Brain microvascular endothelial cell (primary cell): Measurements from ENCODE around the gene GLT8D2.

Experiments used
- DNase-seq: peaks from one replicate; pipeline ENCODE4 v3.0.0-alpha.2; 2020
- H3K27ac ChIP-seq: fragments of 250-450 bp; sonication (Bioruptor Pico); 2 replicates; pipeline ENCODE4 v1.5.1; 2020; ENCODE audit warnings: mild to moderate bottlenecking, moderate library complexity
- H3K27me3 ChIP-seq: fragments of 250-450 bp; sonication (Bioruptor Pico); replicated peaks from 2 replicates; pipeline ENCODE4 v1.5.1; 2020; ENCODE audit warnings: mild to moderate bottlenecking
- H3K36me3 ChIP-seq: fragments of 250-450 bp; sonication (Bioruptor Pico); replicated peaks from 2 replicates; pipeline ENCODE4 v1.5.1; 2020; ENCODE audit warnings: mild to moderate bottlenecking
- H3K4me3 ChIP-seq: 2 replicates; pipeline ENCODE4 v1.5.1; 2011; ENCODE audit warnings: low read depth, mild to moderate bottlenecking, control low read depth, low read length, moderate library complexity
- in situ Hi-C: cut with HindIII; loops from 2 replicates; pipeline ENCODE4 v1.10.0; 2017; ENCODE audit warnings: low sequenced_read_pairs, low pct_ligation_motif_present
- TF ChIP-seq, protein P1 (sequence below): IDR thresholded peaks from 2 replicates; pipeline ENCODE4 v1.5.1; 2011; ENCODE audit warnings: low read depth, mild to moderate bottlenecking, moderate library complexity, low read length, control low read depth, inconsistent platforms; ENCODE audit errors: missing control alignments

GLT8D2 gene

DNA sequence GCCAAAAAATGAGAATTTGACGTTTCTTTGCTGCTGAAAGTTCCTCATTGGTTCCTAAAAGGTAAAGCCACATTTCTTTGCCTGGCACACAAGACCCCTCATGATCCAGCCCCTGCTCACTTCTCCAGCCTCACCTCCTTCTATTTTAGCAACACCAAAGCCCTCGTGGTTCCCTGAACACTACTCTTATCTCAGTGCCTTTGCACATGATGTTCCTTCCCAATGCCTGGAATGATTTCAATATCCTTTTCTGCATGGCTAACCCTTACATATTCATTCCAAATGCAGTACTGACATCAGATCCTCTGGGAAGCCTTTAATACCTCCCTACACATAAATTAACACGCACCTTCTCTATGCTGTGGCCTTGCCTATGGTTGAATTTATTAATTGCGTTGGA, 39.9 kb downstream of the GLT8D2 start:
- no peak for DNase-seq
- Histone ChIP-seq H3K27ac (no peak overlapping the region), H3K4me3 (no peak overlapping the region), H3K27me3 (no peaks in the 10 kb centered on the region), H3K36me3 (no peaks in the 10 kb centered on the region)
- in situ Hi-C loops = no loop called here
- TF ChIP-seq, protein P1, sequence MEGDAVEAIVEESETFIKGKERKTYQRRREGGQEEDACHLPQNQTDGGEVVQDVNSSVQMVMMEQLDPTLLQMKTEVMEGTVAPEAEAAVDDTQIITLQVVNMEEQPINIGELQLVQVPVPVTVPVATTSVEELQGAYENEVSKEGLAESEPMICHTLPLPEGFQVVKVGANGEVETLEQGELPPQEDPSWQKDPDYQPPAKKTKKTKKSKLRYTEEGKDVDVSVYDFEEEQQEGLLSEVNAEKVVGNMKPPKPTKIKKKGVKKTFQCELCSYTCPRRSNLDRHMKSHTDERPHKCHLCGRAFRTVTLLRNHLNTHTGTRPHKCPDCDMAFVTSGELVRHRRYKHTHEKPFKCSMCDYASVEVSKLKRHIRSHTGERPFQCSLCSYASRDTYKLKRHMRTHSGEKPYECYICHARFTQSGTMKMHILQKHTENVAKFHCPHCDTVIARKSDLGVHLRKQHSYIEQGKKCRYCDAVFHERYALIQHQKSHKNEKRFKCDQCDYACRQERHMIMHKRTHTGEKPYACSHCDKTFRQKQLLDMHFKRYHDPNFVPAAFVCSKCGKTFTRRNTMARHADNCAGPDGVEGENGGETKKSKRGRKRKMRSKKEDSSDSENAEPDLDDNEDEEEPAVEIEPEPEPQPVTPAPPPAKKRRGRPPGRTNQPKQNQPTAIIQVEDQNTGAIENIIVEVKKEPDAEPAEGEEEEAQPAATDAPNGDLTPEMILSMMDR = no peak

- Histone ChIP-seq H3K4me3 (no peak overlapping the region), H3K27me3 (no peaks in the 10 kb centered on the region), H3K36me3 (no peaks in the 10 kb centered on the region), H3K27ac (no peak overlapping the region)
- in situ Hi-C loops = no loop called here
- no peak for DNase-seq
- TF ChIP-seq, protein P1 = no peak
Observed at GRCh38 chr12:104006929-104007328, 43.1 kb downstream of the GLT8D2 start.

DNA sequence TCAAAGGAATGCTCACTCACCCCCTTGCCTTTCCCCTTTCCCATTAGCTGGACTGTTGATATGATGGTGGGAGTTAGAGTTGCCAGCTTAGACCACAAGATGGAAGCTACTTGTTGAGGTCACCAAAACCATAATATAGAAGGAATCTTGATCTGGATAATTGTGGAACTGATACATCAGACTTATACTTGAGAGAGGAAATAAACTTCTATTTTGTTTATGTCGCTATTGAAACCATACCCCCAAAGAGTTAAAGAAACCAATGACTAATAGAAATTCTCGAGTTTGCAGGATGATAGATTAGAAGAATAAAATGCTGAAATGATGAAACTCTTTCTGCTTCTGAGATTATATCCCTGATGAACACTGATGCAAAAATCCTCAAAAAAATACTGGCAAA, 46.4 kb downstream of the GLT8D2 start:
- TF ChIP-seq, protein P1 = no peak
- no peak for DNase-seq
- no peak overlapping the region for H3K27ac ChIP-seq
- H3K36me3 ChIP-seq = no peaks in the 10 kb centered on the region
- no peaks in the 10 kb centered on the region for H3K27me3 ChIP-seq
- no peak overlapping the region for H3K4me3 ChIP-seq
- in situ Hi-C loops = no loop called here

DNA sequence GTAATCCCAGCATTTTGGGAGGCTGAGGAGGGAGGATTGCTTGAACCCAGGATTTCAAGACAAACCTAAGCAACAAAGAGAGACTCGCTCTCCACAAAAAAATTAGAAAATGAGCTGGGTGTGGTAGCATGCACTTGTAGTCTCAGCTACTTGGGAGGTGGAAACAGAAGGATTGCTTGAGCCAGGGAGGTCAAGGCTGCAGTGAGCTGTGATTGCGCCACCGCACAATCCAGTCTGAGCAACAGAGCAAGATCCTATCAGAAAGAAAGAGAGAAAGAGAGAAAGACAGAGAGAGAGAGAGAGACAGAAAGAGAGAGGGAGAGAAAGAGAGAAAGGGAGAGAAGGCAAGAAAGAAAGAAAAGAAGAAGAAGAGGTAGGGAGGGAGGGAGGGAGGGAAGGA, 47.3 kb downstream of the GLT8D2 start:
- no peak overlapping the region for H3K27ac ChIP-seq
- H3K27me3 ChIP-seq = no peaks in the 10 kb centered on the region
- TF ChIP-seq, protein P1 = no peak
- DNase-seq = no peak
- in situ Hi-C loops = no loop called here
- H3K4me3 ChIP-seq = no peak overlapping the region
- no peaks in the 10 kb centered on the region for H3K36me3 ChIP-seq

DNA sequence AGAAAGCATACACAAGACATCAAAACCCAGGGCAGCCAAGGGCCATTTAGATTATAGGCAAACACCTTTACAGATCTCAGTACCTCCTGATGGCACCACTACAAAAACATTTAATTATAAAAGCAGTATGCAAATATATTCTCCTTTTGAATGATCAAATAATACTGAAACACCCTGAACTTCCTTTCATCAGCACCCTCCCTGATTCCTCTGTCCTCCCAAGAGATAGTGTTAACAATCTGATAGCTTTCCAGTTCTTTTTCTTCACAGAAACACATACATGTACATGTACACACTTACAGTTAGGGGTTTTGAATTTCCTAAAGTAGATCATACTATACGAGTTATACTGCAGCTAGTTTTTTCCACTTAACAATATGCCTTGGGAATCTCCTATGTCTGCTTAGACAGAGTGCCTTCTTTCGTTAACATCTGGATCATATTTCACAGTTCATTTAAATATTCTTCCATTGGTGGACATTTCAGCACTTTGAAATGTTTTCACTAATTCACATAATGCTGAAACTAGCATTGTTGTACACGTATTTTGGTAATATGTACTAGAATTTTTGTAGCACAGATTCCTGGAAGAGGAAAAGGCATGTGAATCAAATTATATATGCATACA, 49.1 kb downstream of the GLT8D2 start:
- Histone ChIP-seq H3K27me3 (no peaks in the 10 kb centered on the region), H3K36me3 (no peaks in the 10 kb centered on the region), H3K4me3 (no peak overlapping the region), H3K27ac (no peak overlapping the region)
- TF ChIP-seq, protein P1 = no peak
- no peak for DNase-seq
- in situ Hi-C loops = no loop called here

DNA sequence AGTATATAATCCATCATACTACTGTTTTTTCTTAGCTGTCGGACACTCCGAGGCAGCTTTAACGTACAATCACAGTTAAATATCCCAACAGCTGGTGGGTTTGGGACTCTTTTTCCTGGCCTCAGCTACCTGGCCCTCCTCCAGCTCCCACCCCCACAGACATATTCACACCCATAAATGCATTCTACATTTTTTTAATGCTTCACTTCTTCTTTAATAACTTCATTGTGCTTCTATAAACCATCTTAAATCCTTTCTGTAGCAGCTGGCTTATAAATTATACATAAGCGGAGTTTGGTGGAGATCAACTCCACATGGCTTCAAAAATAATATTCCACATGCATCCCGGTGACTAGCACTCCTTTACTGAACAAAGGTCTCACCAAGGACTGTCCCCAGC, 51.0 kb downstream of the GLT8D2 start:
- no peak overlapping the region for H3K27ac ChIP-seq
- TF ChIP-seq, protein P1 = no peak
- no peak for DNase-seq
- in situ Hi-C loops = no loop called here
- no peaks in the 10 kb centered on the region for H3K36me3 ChIP-seq
- no peak overlapping the region for H3K4me3 ChIP-seq
- no peaks in the 10 kb centered on the region for H3K27me3 ChIP-seq
